GM10266 (cell line): ENCODE results near the gene ARHGEF7.

Source experiments
- DNase-seq: peaks from one replicate; pipeline ENCODE4 v3.0.0; 2012; ENCODE audit errors: extremely low spot score
- CTCF ChIP-seq: IDR thresholded peaks from 2 replicates; pipeline ENCODE4 v1.5.1; 2012; ENCODE audit warnings: mild to moderate bottlenecking, low read depth; ENCODE audit not compliant: control insufficient read depth, insufficient read depth; ENCODE audit errors: missing control alignments

The ARHGEF7 gene

GRCh38 chr13:111126509-111126908 lies 11.4 kb downstream of the ARHGEF7 start:
- DNase-seq = no peak
- TF ChIP-seq CTCF = no peak

GRCh38 chr13:111129465-111130115 lies 14.5 kb downstream of the ARHGEF7 start:
- TF ChIP-seq CTCF = no peak
- DNase-seq = peak; percentile 68

GRCh38 chr13:111130116-111130508 lies 15.0 kb downstream of the ARHGEF7 start:
- no peak for TF ChIP-seq CTCF
- no peak for DNase-seq

GRCh38 chr13:111131048-111131447 lies 15.9 kb downstream of the ARHGEF7 start:
- TF ChIP-seq CTCF = no peak
- no peak for DNase-seq

GRCh38 chr13:111131611-111132010 lies 16.5 kb downstream of the ARHGEF7 start:
- TF ChIP-seq CTCF = no peak

GRCh38 chr13:111132948-111133347 lies 17.8 kb downstream of the ARHGEF7 start:
- TF ChIP-seq CTCF = no peak
- DNase-seq = no peak

More at GRCh38 chr13:111131611-111132010, 16.5 kb downstream of the ARHGEF7 start:
- no peak for DNase-seq

GRCh38 chr13:111139452-111139851 lies 24.3 kb downstream of the ARHGEF7 start:
- no peak for DNase-seq

More at GRCh38 chr13:111139452-111139851, 24.3 kb downstream of the ARHGEF7 start:
- TF ChIP-seq CTCF = no peak
